Fibroblast of lung (primary cell): ENCODE results near the gene ZBTB45.

Experiments
- CTCF ChIP-seq, 2 donors: IDR thresholded peaks in 1 of 2; conservative IDR thresholded peaks in 1 of 2; 1 replicate in 1 of 2; 2 replicates in 1 of 2; pipeline ENCODE4 v1.5.1; 2011 to 2012; ENCODE audit warnings: low read length in 2 of 2, control low read depth in 1 of 2, inconsistent platforms in 1 of 2, low read depth in 1 of 2, mild to moderate bottlenecking in 1 of 2
- EZH2 ChIP-seq: IDR thresholded peaks from 2 replicates; pipeline ENCODE4 v1.5.1; 2012; ENCODE audit warnings: low read length, control low read depth, mild to moderate bottlenecking; ENCODE audit errors: missing control alignments

DNA sequence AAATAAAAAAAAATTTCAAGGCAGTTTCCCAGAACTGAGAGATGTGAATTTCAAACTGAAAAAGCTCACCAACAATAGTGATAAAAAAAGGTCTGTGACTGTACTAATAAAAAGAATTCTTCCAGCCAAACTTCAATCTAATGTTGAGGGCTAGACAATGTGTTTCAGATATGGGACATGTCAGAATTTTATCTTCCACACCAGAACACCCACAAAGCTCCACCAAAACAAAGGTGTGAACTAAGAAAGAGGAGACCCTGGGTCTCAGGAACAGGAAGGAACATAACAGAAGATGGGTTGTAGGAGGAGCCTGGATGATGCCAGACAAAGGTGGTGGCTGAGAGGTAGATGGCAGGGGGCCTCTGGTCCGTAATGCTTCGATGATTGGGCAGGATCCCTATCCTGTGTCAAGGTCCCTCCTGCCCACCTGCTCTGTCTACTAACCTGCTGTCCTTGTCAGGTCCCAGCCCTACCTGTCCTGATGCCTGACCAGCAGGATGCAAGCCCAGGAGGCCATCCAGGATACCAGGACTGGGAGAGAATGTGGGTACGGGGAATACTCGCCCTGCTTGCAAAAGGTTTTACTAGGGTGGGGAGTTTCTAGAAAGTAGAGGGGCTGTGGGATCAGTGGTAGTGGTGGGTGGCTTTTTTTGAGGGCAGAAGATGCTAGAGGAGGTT lies 49.0 kb upstream of the ZBTB45 start:
- no peak for TF ChIP-seq CTCF (conservative IDR thresholded peaks at IDR 0.05 in 1 of 2, IDR thresholded peaks at IDR 0.05 in 1 of 2; ENCODE audit: low read depth in 1 of 2, low read length in 2 of 2)
- no peak for TF ChIP-seq EZH2
